Pulmonary artery endothelial cell (primary cell): ENCODE data around the gene MAGI2. TPM values are rescaled to one million over a fixed set of nuclear protein-coding genes. Genes with fewer than 3 reads are reported as not detected.

Experiments
- DNase-seq: peaks from one replicate; pipeline ENCODE4 v3.0.0-alpha.2; 2011; ENCODE audit warnings: low read depth, low spot score
- total RNA-seq: library from RNA; depleted of rRNA; stranded (reverse); fragments of >200 nt; gene quantifications from 2 replicates; pipeline ENCODE4 v1.2.3, GENCODE V29; 2014

Gene MAGI2
- total RNA-seq, 1 donor from 2014 or later, result 1.3 TPM

DNA sequence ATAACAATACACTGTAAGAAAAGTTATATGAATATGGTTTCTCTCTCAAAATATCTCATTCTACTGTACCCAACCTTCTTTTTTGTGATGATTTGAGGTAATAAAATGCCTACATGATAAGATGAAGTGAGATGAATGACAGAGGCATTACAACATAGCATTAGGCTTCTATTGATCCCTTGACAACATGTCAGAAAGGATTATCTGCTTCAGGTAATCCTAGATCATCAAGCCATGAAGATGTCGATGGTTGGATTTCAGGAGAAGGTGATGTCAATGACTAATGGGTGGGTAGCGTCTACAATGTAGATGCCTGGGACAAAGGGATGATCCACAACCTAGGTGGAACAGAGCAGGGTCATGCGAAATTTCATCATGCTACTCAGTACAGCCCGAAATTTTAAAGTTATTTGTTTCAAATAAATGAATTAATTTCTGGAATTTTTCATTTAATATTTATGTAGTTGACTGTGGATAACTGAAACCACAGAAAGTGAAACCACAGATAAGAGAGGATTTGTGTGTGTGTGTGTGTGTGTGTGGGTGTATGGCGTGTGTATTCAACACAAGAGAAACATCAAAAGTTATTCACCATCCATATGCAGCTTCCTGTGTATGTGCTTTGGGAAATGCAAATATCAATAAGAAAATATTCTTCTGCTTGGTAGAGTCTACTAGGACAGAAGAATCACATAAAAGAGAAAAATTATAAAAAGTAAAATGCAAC, 77.0 kb downstream of the MAGI2 start:
- DNase-seq, result no peak

DNA sequence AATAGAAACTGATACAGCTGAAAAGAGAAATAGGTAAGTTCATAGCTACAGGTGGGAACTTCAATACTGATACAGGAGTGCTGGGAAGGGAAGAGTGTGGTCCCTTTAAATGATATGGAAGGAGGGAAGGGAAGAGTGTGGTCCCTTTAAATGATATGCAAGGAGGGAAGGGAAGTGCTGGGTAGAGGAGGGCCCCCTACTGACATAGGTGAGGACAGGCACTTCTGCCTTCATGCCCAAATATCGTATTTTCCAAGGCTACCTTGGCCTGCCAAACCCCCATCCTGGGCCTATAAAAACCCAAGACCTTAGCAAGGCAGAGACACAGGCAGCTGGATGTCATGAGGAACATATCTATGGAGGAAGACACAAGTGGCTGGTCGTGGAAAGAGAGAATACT, 92.3 kb downstream of the MAGI2 start:
- DNase-seq, result no peak

DNA sequence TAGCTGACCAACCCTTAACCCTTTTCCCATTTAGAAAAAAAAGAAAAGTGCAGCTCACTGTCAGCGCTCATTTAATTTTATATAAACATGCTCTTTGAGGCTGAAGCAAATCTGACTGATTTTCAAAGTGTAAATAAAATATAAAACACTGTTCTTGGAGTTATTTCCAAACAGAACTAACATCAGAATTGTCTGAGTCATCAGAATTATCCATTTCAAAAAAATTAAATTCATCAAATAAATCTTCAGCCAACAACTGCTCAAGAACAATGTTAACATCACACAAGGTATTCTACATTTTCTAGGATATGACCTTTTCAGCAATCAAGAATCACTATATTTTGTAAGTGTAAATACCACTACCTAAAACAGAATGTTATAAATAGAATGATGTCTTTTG, 93.6 kb downstream of the MAGI2 start:
- no peak for DNase-seq

GRCh38 chr7:79357101-79357500, 96.4 kb downstream of the MAGI2 start:
- no peak for DNase-seq

DNA sequence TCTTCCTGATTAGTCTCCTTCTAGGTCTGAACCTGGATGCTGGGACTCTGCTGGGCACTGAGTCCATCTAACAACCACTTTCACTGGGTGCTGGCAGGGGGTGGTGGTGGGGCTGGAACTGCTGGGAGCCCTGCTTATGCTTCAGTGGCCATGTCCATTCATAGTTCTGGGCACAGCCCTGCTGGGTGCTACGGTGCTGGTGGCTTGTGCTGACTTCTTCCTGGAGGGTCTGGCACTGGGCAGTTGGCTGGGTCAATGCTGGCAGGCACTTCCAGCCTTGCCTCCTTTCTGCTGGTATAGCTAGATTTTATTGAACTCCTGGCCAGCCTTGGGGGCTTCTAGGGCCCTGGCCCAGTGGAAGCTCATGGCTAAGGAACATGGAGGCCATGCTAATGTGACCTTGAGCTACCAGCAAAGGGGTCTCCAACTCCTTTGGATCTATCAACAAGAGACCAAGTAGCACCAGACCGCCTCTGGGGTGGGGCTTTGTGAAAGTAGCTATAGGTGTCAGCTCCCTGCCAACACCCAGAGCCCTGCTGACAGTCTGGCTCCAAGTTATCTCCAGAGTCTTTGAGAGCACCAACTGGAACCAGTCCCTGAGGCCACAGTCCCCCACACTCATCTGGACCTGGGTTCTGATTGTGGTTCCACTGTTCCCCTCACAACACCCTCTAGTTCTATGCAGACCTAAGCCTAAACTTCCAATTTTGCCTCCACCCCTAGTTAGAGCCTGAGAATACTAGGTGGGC, 99.6 kb downstream of the MAGI2 start:
- no peak for DNase-seq

- DNase-seq, result no peak
Observed at GRCh38 chr7:79352323-79352722, 101.1 kb downstream of the MAGI2 start.

GRCh38 chr7:79347351-79347750, 106.1 kb downstream of the MAGI2 start:
- DNase-seq, result no peak

GRCh38 chr7:79341902-79342301, 111.6 kb downstream of the MAGI2 start:
- DNase-seq, result no peak

DNA sequence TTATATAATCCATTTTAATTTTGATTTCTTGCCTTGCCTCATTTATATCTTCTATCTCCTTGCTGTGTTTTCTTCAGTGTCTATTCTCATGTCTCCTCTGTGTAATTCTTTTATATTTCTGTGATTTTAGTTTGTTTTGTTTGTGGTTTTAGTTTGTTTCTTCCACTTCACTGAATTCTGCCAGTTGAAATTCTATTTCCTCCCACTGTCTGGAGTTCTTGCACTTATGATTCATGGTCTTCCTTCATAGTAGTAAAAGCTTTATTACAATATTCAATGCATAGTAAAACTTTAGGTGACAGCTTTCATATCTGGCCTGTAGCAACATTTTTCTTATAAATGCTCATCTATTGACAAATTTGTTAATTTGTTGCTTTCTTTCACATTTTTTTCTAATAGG, 113.3 kb downstream of the MAGI2 start:
- no peak for DNase-seq

- DNase-seq, result no peak
Observed at GRCh38 chr7:79339208-79339925, 114.1 kb downstream of the MAGI2 start.

GRCh38 chr7:79337717-79338116, 115.8 kb downstream of the MAGI2 start:
- no peak for DNase-seq

DNA sequence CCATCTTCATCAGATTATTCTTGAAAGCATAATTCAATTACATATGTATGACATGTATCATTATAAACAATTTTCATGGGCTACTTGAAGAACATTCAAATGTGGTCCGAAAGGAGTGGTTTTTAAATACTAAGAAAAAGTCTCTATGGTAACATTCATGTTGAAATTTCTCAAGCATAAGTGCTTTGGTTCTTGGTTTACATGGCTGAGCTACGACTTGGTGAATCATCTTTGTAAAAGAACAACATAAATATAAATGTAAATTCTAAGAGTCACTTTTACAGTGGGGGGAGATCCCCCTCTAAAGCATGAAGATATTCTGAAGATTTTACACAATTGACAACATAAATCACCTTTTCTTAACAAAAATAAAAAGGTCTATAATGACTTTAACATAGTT, 118.6 kb downstream of the MAGI2 start:
- no peak for DNase-seq

- no peak for DNase-seq
Observed at GRCh38 chr7:79334334-79334733, 119.1 kb downstream of the MAGI2 start.

GRCh38 chr7:79332091-79332490, 121.4 kb downstream of the MAGI2 start:
- DNase-seq, result no peak

DNA sequence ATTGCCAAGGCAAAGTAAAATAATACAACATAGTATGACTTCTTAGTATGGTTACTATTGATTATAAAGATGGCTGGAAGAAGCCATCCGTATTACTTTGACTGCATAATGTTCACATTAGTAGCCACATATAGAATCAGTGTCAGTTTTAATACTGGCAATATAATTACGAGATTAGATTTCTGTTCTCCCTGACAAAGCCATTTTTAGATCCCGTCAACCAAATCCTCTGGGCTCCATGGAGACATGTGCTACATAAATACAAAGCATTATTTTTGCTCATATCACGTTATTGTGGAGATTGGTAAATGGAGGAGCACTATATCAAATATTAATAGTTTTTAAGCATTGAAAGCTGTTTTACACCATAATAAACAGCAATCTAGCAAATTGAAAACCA, 124.0 kb downstream of the MAGI2 start:
- no peak for DNase-seq

DNA sequence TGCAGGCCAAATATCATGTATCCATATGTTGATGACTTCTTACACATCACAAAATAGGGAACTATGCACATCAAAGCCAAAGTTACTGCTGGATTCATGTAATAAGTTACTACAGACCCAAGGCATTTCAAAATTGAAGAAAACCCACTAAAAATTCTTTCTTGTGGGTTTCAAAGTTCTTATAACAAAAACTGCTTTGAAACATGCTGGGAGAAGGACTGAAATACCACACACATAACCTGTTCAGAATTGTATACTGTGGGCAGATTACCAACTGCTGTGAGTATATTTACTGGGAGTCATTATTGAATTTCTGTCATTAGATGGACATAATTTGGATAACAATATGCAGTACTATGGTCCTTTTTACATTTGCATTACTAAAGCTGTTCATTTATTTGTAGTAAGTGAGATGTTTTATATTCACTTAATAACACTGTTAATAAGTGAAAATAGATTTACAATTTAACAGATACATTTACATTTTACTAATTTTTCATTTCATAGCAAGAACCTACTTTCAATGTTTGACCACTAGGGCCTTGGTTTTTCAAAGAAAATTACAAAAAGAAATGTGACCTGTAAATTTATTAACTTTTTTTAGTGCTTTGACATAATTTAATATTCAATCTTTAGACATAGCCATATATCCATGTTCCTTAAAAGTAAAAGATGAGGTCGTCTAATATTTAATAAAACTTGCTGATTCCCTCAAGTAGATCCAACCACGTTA, 132.6 kb downstream of the MAGI2 start:
- no peak for DNase-seq

- DNase-seq, result no peak
Observed at GRCh38 chr7:79319369-79319768, 134.1 kb downstream of the MAGI2 start.

GRCh38 chr7:79317728-79318127, 135.7 kb downstream of the MAGI2 start:
- peak; percentile 46 for DNase-seq

DNA sequence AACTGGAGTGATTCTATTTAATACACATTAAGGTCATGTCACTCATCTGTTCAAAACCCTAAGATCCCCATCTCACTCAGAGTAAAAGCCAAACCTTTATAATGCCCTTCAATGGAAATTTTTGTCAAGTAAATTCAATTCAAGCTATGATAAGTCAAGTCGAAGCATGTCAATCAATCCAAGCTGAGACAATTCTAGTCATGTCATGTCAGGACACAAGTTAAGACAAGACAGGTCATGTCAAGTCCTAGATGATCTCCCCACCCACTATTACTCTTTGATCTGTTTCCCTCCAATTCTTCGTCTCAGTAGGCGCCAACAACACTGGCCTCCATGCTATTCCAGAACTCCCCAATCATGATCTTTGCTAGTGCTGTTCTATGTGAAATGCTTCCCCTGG, 141.4 kb downstream of the MAGI2 start:
- no peak for DNase-seq

GRCh38 chr7:79308192-79308591, 145.3 kb downstream of the MAGI2 start:
- no peak for DNase-seq

- DNase-seq, result no peak
Observed at GRCh38 chr7:79307376-79307775, 146.1 kb downstream of the MAGI2 start.

DNA sequence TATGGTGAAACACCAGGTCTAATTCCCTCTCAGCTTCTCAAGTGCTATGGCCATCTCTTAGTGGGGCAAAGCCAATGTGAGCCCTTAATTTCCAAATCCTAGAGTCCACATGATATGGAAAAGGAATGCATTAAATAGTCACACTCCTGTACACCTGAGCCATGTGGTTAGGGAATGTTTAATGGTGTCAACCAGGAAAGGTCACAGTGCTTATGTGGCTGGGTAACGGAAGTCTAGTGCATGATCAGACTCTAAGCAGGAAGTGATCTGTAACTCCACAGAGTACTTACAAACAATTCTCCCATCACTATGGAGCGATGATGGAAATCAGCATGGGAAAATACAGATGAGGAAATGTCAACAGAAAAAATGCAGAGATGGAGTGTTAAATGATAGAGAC, 148.8 kb downstream of the MAGI2 start:
- DNase-seq, result no peak
